NCI-H2107 treated with DMSO at 0.1 percent for 48 hours (cell line): Measurements from ENCODE around the gene CDHR5.

ENCODE experiments used
- DNase-seq: peaks from one replicate; lab custom pipeline; 2025; ENCODE audit not compliant: unreplicated experiment; lab: John Stamatoyannopoulos, UW

Gene CDHR5

GRCh38 chr11:569158-569885 is 55.4 kb downstream of the CDHR5 start:
- no peak for DNase-seq

GRCh38 chr11:568306-569157 is 56.2 kb downstream of the CDHR5 start:
- DNase-seq: peak; percentile 50

GRCh38 chr11:567629-568292 is 57.0 kb downstream of the CDHR5 start:
- no peak for DNase-seq

- no peak for DNase-seq
These were observed 57.6 kb downstream of the CDHR5 start for GRCh38 chr11:567011-567628.
